HG02938 (cell line): ENCODE measurements around the gene HSPBAP1.
"Not testable (repeated sequence)": the region's sequence is repeated elsewhere in the genome, so short reads cannot be mapped to it uniquely, and the experiment has no call there.

Experiments used
- ATAC-seq: cut with Tn5 transposase; IDR thresholded peaks from one replicate; pipeline ENCODE4 v1.9.1; 2021; ENCODE audit warnings: mild to moderate bottlenecking, moderate library complexity; ENCODE audit not compliant: unreplicated experiment

HSPBAP1 gene

GRCh38 chr3:122785231-122785630 lies 8.4 kb downstream of the HSPBAP1 start:
- no peak for ATAC-seq

- ATAC-seq: no peak
These were observed 9.2 kb downstream of the HSPBAP1 start for GRCh38 chr3:122784436-122784835.

- ATAC-seq: no peak
These were observed 10.8 kb downstream of the HSPBAP1 start for GRCh38 chr3:122782804-122783203.

- no peak for ATAC-seq
These were observed 16.1 kb downstream of the HSPBAP1 start for GRCh38 chr3:122777563-122777962.

- no peak for ATAC-seq
These were observed 16.8 kb downstream of the HSPBAP1 start for GRCh38 chr3:122776675-122777468.

GRCh38 chr3:122774564-122774963 lies 19.1 kb downstream of the HSPBAP1 start:
- ATAC-seq: no peak

GRCh38 chr3:122773944-122774509 lies 19.6 kb downstream of the HSPBAP1 start:
- ATAC-seq: no peak

GRCh38 chr3:122772827-122773226 lies 20.8 kb downstream of the HSPBAP1 start:
- no peak for ATAC-seq

- ATAC-seq: no peak
These were observed 23.0 kb downstream of the HSPBAP1 start for GRCh38 chr3:122770521-122771202.

GRCh38 chr3:122767540-122768372 lies 25.9 kb downstream of the HSPBAP1 start:
- ATAC-seq: no peak

- no peak for ATAC-seq
These were observed 27.2 kb downstream of the HSPBAP1 start for GRCh38 chr3:122766430-122766829.

GRCh38 chr3:122760453-122761271 lies 33.0 kb downstream of the HSPBAP1 start:
- no peak for ATAC-seq

GRCh38 chr3:122758877-122759560 lies 34.6 kb downstream of the HSPBAP1 start:
- ATAC-seq: no peak

GRCh38 chr3:122755491-122755890 lies 38.1 kb downstream of the HSPBAP1 start:
- ATAC-seq: no peak

GRCh38 chr3:122754929-122755328 lies 38.7 kb downstream of the HSPBAP1 start:
- ATAC-seq: no peak

- no peak for ATAC-seq
These were observed 45.3 kb downstream of the HSPBAP1 start for GRCh38 chr3:122748347-122748746.

- ATAC-seq: not testable (repeated sequence)
These were observed 46.3 kb downstream of the HSPBAP1 start for GRCh38 chr3:122747295-122747694.

- ATAC-seq: no peak
These were observed 48.1 kb downstream of the HSPBAP1 start for GRCh38 chr3:122745369-122746021.

GRCh38 chr3:122743581-122744120 lies 50.0 kb downstream of the HSPBAP1 start:
- ATAC-seq: no peak
